GM12864 (cell line): Measurements from ENCODE around the gene RFX7.

Experiments used
- DNase-seq: peaks from one replicate; pipeline ENCODE4 v3.0.0-alpha.2; 2011; ENCODE audit warnings: low read depth
- H3K4me3 ChIP-seq: 2 replicates; pipeline ENCODE4 v1.5.1; 2011; ENCODE audit warnings: mild to moderate bottlenecking, low read depth, low read length, control low read depth
- CTCF ChIP-seq: IDR thresholded peaks from 2 replicates; pipeline ENCODE4 v1.5.1; 2011; ENCODE audit warnings: low read depth, mild to moderate bottlenecking, moderate library complexity, low read length, control low read depth, inconsistent platforms; ENCODE audit errors: missing control alignments

The RFX7 gene

GRCh38 chr15:56243163-56244037 is at the start of gene RFX7:
TSS of gene RFX7 (minus strand) at chr15:56243879. CDS start at chr15:56243285, 594 bp downstream.
- DNase-seq = no peak
- H3K4me3 ChIP-seq = peak within 1 kb of the TSS; percentile 92
- no peak for TF ChIP-seq CTCF

GRCh38 chr15:56292546-56293316 is 49.1 kb upstream of the RFX7 start:
- H3K4me3 ChIP-seq = no peak overlapping the region
- no peak for DNase-seq
- no peak for TF ChIP-seq CTCF

GRCh38 chr15:56291741-56292140 is 48.1 kb upstream of the RFX7 start:
- TF ChIP-seq CTCF = no peak
- H3K4me3 ChIP-seq = no peak overlapping the region

GRCh38 chr15:56286213-56286612 is 42.5 kb upstream of the RFX7 start:
- DNase-seq = no peak
- no peak overlapping the region for H3K4me3 ChIP-seq
- peak; percentile 37 for TF ChIP-seq CTCF

More at GRCh38 chr15:56291741-56292140, 48.1 kb upstream of the RFX7 start:
- DNase-seq = no peak

GRCh38 chr15:56281145-56281544 is 37.5 kb upstream of the RFX7 start:
- H3K4me3 ChIP-seq = no peak overlapping the region
- TF ChIP-seq CTCF = no peak
- DNase-seq = no peak

- no peak for DNase-seq
- no peak for TF ChIP-seq CTCF
- no peak overlapping the region for H3K4me3 ChIP-seq
Observed at GRCh38 chr15:56273724-56274123, 30.0 kb upstream of the RFX7 start.
